Endothelial cell of umbilical vein (primary cell): Measurements from ENCODE around the gene KAT8.

Source experiments
- CTCF ChIP-seq, 2 donors: IDR thresholded peaks; 1 replicate in 1 of 2; 2 replicates in 1 of 2; pipeline ENCODE4 v1.5.1; 2011; ENCODE audit warnings: low read length in 2 of 2, mild to moderate bottlenecking in 2 of 2, moderate library complexity in 2 of 2, control low read depth in 1 of 2, inconsistent platforms in 1 of 2, low read depth in 1 of 2; ENCODE audit not compliant: insufficient read depth in 1 of 2; ENCODE audit errors: extremely low read depth in 1 of 2
- EZH2 ChIP-seq: IDR thresholded peaks from 2 replicates; pipeline ENCODE4 v1.6.1; 2012; ENCODE audit warnings: borderline replicate concordance, low read depth, mild to moderate bottlenecking, moderate library complexity, low read length, inconsistent platforms; ENCODE audit not compliant: severe bottlenecking
- FOS ChIP-seq: IDR thresholded peaks from 2 replicates; pipeline ENCODE4 v1.6.1; 2011; ENCODE audit warnings: mild to moderate bottlenecking, low read length, moderate library complexity, borderline replicate concordance; ENCODE audit not compliant: insufficient read depth
- GATA2 ChIP-seq: IDR thresholded peaks from 2 replicates; pipeline ENCODE4 v1.7.0; 2011; ENCODE audit warnings: low read depth, mild to moderate bottlenecking, moderate library complexity, mixed read lengths, low read length; ENCODE audit not compliant: insufficient read length, insufficient read depth
- JUN ChIP-seq: IDR thresholded peaks from 2 replicates; pipeline ENCODE4 v1.6.1; 2011; ENCODE audit warnings: borderline replicate concordance, low read depth; ENCODE audit not compliant: insufficient read length, insufficient read depth
- MAX ChIP-seq: IDR thresholded peaks from 2 replicates; pipeline ENCODE4 v1.6.1; 2011; ENCODE audit not compliant: insufficient read depth, insufficient read length
- MYC ChIP-seq: IDR thresholded peaks from one replicate; pipeline ENCODE4 v1.6.1; 2011; ENCODE audit warnings: mild to moderate bottlenecking, low read depth, low read length
- POLR2A ChIP-seq: IDR thresholded peaks from 2 replicates; pipeline ENCODE4 v1.6.1; 2012; ENCODE audit warnings: low read depth, mild to moderate bottlenecking, control low read depth, low read length
- POLR2AphosphoS5 ChIP-seq: IDR thresholded peaks from 2 replicates; pipeline ENCODE4 v1.6.1; 2012; ENCODE audit warnings: low read depth, mild to moderate bottlenecking, control low read depth, low read length, moderate library complexity; ENCODE audit not compliant: insufficient read depth

- TF ChIP-seq POLR2A (no peak), CTCF (IDR thresholded peaks at IDR 0.05; ENCODE audit: extremely low read depth in 1 of 2, insufficient read depth in 1 of 2, low read depth in 1 of 2, low read length in 2 of 2) (no peak), MAX (no peak), EZH2 (no peak), FOS (no peak), POLR2AphosphoS5 (no peak), MYC (no peak), JUN (no peak), GATA2 (no peak)
These were observed 33.5 kb upstream of the KAT8 start for GRCh38 chr16:31083981-31084380.
